Kidney epithelial cell (primary cell): ENCODE measurements around the gene DHX34. TPM values are rescaled to one million over a fixed set of nuclear protein-coding genes. Genes with fewer than 3 reads are reported as not detected.

Experiments used
- DNase-seq: peaks from one replicate; pipeline ENCODE4 v3.0.0-alpha.2; 2010; ENCODE audit warnings: low read depth
- H3K27me3 ChIP-seq: 2 replicates; pipeline ENCODE4 v1.6.0; 2011; ENCODE audit warnings: low read length; ENCODE audit not compliant: control insufficient read depth, insufficient read depth
- H3K36me3 ChIP-seq: 2 replicates; pipeline ENCODE4 v1.5.1; 2011; ENCODE audit warnings: low read length; ENCODE audit not compliant: control insufficient read depth, insufficient read depth
- H3K4me3 ChIP-seq: 2 replicates; pipeline ENCODE4 v1.5.1; 2011; ENCODE audit warnings: low read depth, mild to moderate bottlenecking, control low read depth, low read length
- CTCF ChIP-seq: IDR thresholded peaks from 2 replicates; pipeline ENCODE4 v1.5.1; 2011; ENCODE audit warnings: mild to moderate bottlenecking, moderate library complexity, low read length, control low read depth, inconsistent platforms; ENCODE audit not compliant: insufficient read depth, poor library complexity, severe bottlenecking
- total RNA-seq: library from RNA; depleted of rRNA; stranded (reverse); fragments of >200 nt; gene quantifications from 2 replicates; pipeline ENCODE4 v1.2.3, GENCODE V29; 2015

DHX34 gene
- total RNA-seq, 1 donor from 2014 or later = 18.1 TPM

DNA sequence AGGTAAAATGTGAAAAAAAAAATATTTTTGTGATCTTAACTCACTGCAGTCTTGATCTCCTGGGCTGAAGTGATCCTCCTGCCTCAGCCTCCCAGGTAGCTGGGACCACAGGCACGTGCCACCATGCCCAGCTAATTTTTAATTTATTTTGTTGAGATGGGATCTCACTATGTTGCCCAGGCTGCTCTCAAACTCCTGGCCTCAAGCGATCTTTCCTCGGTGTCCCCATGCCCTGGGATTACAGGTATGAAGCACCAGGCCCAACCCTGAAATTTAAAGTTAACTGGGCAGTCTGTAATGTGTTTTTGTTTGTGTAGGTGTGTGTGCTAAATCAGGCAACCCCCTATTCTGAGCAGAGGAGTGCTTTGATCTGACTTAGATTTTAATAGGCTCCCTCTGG is 42.8 kb upstream of the DHX34 start:
- no peak for TF ChIP-seq CTCF
- no peak for DNase-seq
- H3K36me3 ChIP-seq = no peaks in the 10 kb centered on the region
- peaks cover 4% of the 10 kb centered on the region for H3K27me3 ChIP-seq
- H3K4me3 ChIP-seq = no peak overlapping the region

- no peaks in the 10 kb centered on the region for H3K36me3 ChIP-seq
- H3K27me3 ChIP-seq = peaks cover 4% of the 10 kb centered on the region
- no peak for DNase-seq
- H3K4me3 ChIP-seq = no peak overlapping the region
- no peak for TF ChIP-seq CTCF
Observed at GRCh38 chr19:47309038-47309437, 40.1 kb upstream of the DHX34 start.

DNA sequence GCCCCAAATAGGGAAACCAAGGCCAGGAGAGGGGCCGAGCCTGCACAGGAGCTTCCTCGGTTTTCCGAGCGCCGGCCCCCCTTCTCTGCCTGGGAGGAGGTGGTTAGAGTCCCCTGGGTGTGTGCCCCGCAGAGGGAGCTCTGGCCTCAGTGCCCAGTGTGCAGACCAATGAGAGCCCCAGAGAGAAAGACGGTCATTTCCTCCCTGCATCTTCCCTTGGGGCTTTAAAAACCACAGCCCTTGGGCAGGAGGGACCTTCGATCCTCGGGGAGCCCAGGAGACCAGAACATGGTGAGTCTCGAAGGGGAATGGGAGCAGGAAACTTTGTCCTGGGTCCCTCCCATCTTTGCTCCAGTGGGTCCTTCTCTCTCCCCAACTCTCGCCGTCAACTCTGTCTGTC is 39.5 kb upstream of the DHX34 start, which contains the start of gene C5AR1:
Gene C5AR1 (plus strand): TSS at position 254 of the 400 bp plus-strand sequence. CDS start 35 bp downstream, at position 289.
- peaks cover 4% of the 10 kb centered on the region for H3K27me3 ChIP-seq
- no peak within 1 kb of the TSS for H3K4me3 ChIP-seq
- no peaks in the 10 kb centered on the region for H3K36me3 ChIP-seq
- TF ChIP-seq CTCF = no peak
- DNase-seq = no peak

- no peak overlapping the region for H3K4me3 ChIP-seq
- no peak for DNase-seq
- no peaks in the 10 kb centered on the region for H3K36me3 ChIP-seq
- peaks cover 4% of the 10 kb centered on the region for H3K27me3 ChIP-seq
- no peak for TF ChIP-seq CTCF
Observed at GRCh38 chr19:47310323-47310722, 38.8 kb upstream of the DHX34 start.

- Histone ChIP-seq H3K27me3 (peaks cover 4% of the 10 kb centered on the region), H3K36me3 (no peaks in the 10 kb centered on the region), H3K4me3 (no peak overlapping the region)
- no peak for DNase-seq
- no peak for TF ChIP-seq CTCF
Observed at GRCh38 chr19:47310819-47311218, 38.3 kb upstream of the DHX34 start.

- no peak for TF ChIP-seq CTCF
- Histone ChIP-seq H3K27me3 (peaks cover 4% of the 10 kb centered on the region), H3K4me3 (no peak overlapping the region), H3K36me3 (no peaks in the 10 kb centered on the region)
- no peak for DNase-seq
Observed at GRCh38 chr19:47312366-47313006, 36.6 kb upstream of the DHX34 start.
